H1 (cell line): ENCODE data around the gene ATP11A. TPM values are rescaled to one million over a fixed set of nuclear protein-coding genes. Genes with fewer than 3 reads are reported as not detected.

Source experiments
- CTCF ChIA-PET: fragments of 300-600 bp; sonication (Branson Sonifier 250); formaldehyde crosslinking; loops from one replicate; lab custom pipeline; 2021; ENCODE audit not compliant: partially characterized antibody; lab: Charles Lee
- POLR2A ChIA-PET: fragments of 300-600 bp; sonication (Branson Sonifier 250); formaldehyde crosslinking; loops from one replicate; lab custom pipeline; 2021; ENCODE audit warnings: inconsistent platforms; ENCODE audit not compliant: partially characterized antibody; lab: Charles Lee
- DNase-seq, 2 experiments: peaks; one replicate each; pipeline versions ENCODE4 v3.0.0 to v3.0.0-alpha.2; 2010 to 2022; ENCODE audit warnings: low spot score in 2 of 2, low read depth in 1 of 2, mixed read lengths in 1 of 2
- FAIRE-seq: peaks from 2 replicates; lab custom pipeline; 2011; peaks lifted over from hg19 to GRCh38; lab: Jason Lieb, UNC
- H2AFZ ChIP-seq: 2 replicates; pipeline ENCODE4 v1.8.1; 2012; ENCODE audit warnings: low read length, inconsistent platforms
- H2AK5ac ChIP-seq: 2 replicates; pipeline ENCODE4 v1.6.1; 2013; ENCODE audit warnings: low read depth, low read length
- H2BK120ac ChIP-seq: replicated peaks from 2 replicates; pipeline ENCODE3; 2013; ENCODE audit warnings: low read depth, low read length, inconsistent platforms
- H2BK12ac ChIP-seq: 2 replicates; pipeline ENCODE4 v1.6.1; 2013; ENCODE audit warnings: low read depth, low read length
- H2BK15ac ChIP-seq: 2 replicates; pipeline ENCODE4 v1.6.1; 2013; ENCODE audit warnings: low read length
- H2BK20ac ChIP-seq: 2 replicates; pipeline ENCODE4 v1.6.1; 2013; ENCODE audit warnings: low read length
- H2BK5ac ChIP-seq: 2 replicates; pipeline ENCODE4 v1.6.1; 2013; ENCODE audit warnings: low read depth, low read length
- H3K14ac ChIP-seq: 2 replicates; pipeline ENCODE4 v1.6.1; 2013; ENCODE audit warnings: inconsistent platforms; ENCODE audit not compliant: insufficient read length
- H3K18ac ChIP-seq: 2 replicates; pipeline ENCODE4 v1.6.1; 2013; ENCODE audit warnings: low read length; ENCODE audit errors: extremely low read depth
- H3K23ac ChIP-seq: 2 replicates; pipeline ENCODE4 v1.6.1; 2013; ENCODE audit warnings: inconsistent platforms; ENCODE audit not compliant: insufficient read length
- H3K23me2 ChIP-seq: 2 replicates; pipeline ENCODE4 v1.6.1; 2013; ENCODE audit warnings: low read depth, low read length
- H3K27ac ChIP-seq: 2 replicates; pipeline ENCODE4 v1.6.1; 2011; ENCODE audit warnings: low read depth, low read length, inconsistent platforms
- H3K27me3 ChIP-seq, 4 experiments: replicated peaks in 1 of 4; 1 replicate in 1 of 4; 2 replicates in 3 of 4; pipeline versions ENCODE4 v1.6.1 to v1.8.1; 2011 to 2013; ENCODE audit warnings: low read length in 3 of 4, mild to moderate bottlenecking in 3 of 4, inconsistent platforms in 2 of 4, mixed read lengths in 2 of 4, moderate library complexity in 1 of 4; ENCODE audit not compliant: control insufficient read depth in 3 of 4, insufficient read depth in 3 of 4; ENCODE audit errors: extremely low read depth in 1 of 4
- H3K36me3 ChIP-seq, 4 experiments: 2 replicates each; pipeline versions ENCODE4 v1.6.1 to v1.8.1; 2011 to 2013; ENCODE audit warnings: mild to moderate bottlenecking in 4 of 4, low read length in 3 of 4, moderate library complexity in 2 of 4, control low read depth in 1 of 4, inconsistent platforms in 1 of 4; ENCODE audit not compliant: insufficient read depth in 4 of 4, control insufficient read depth in 2 of 4
- H3K4ac ChIP-seq: replicated peaks from 2 replicates; pipeline ENCODE3; 2013; ENCODE audit warnings: low read length, low read depth, mixed read lengths, inconsistent platforms; ENCODE audit not compliant: insufficient read length
- H3K4me1 ChIP-seq, 4 experiments: replicated peaks in 1 of 4; 1 replicate in 1 of 4; 2 replicates in 3 of 4; pipeline versions ENCODE4 v1.6.1 to v1.8.1; 2011 to 2013; ENCODE audit warnings: low read length in 3 of 4, inconsistent platforms in 2 of 4, mixed read lengths in 1 of 4; ENCODE audit not compliant: insufficient read depth in 4 of 4, control insufficient read depth in 3 of 4
- H3K4me2 ChIP-seq, 2 experiments: 2 replicates each; pipeline versions ENCODE4 v1.6.1 to v1.8.1; 2011 to 2013; ENCODE audit warnings: low read depth in 2 of 2, low read length in 2 of 2, control low read depth in 1 of 2, inconsistent platforms in 1 of 2, mild to moderate bottlenecking in 1 of 2; ENCODE audit not compliant: insufficient read depth in 1 of 2
- H3K4me3 ChIP-seq, 4 experiments: fragments of 200-600, 300-600 bp in 1 of 4; sonication (generic), shearing (Covaris generic), sonication (Bioruptor Twin) in 1 of 4; 2 replicates each; pipeline versions ENCODE4 v1.5.1 to v1.8.1; 2011 to 2016; ENCODE audit warnings: low read length in 4 of 4, low read depth in 3 of 4, control low read depth in 2 of 4, inconsistent platforms in 2 of 4, mild to moderate bottlenecking in 2 of 4, mixed read lengths in 1 of 4, moderate library complexity in 1 of 4; ENCODE audit not compliant: insufficient read depth in 2 of 4; ENCODE audit errors: extremely low read depth in 1 of 4
- H3K56ac ChIP-seq: replicated peaks from 2 replicates; pipeline ENCODE3; 2013; ENCODE audit warnings: low read depth, mild to moderate bottlenecking, mixed read lengths, low read length, inconsistent platforms; ENCODE audit not compliant: insufficient read length
- H3K79me1 ChIP-seq: 2 replicates; pipeline ENCODE4 v1.6.1; 2013; ENCODE audit warnings: low read depth, low read length, control low read depth
- H3K79me2 ChIP-seq, 2 experiments: 2 replicates each; pipeline versions ENCODE4 v1.6.1 to v1.8.1; 2012 to 2013; ENCODE audit warnings: low read length in 2 of 2, mild to moderate bottlenecking in 2 of 2, inconsistent platforms in 1 of 2; ENCODE audit not compliant: insufficient read depth in 2 of 2, control insufficient read depth in 1 of 2
- H3K9ac ChIP-seq, 4 experiments: replicated peaks in 1 of 4; 1 replicate in 1 of 4; 2 replicates in 3 of 4; pipeline versions ENCODE4 v1.6.1 to v1.8.1; 2011 to 2013; ENCODE audit warnings: low read depth in 3 of 4, low read length in 3 of 4, control low read depth in 2 of 4, mild to moderate bottlenecking in 2 of 4, moderate library complexity in 2 of 4, inconsistent platforms in 1 of 4; ENCODE audit errors: extremely low read depth in 1 of 4
- H3K9me3 ChIP-seq, 2 experiments: 2 replicates each; pipeline versions ENCODE4 v1.6.1 to v1.8.1; 2012 to 2013; ENCODE audit warnings: mild to moderate bottlenecking in 2 of 2, moderate library complexity in 2 of 2, control low read depth in 1 of 2, inconsistent platforms in 1 of 2, low read depth in 1 of 2, low read length in 1 of 2, mixed read lengths in 1 of 2; ENCODE audit not compliant: insufficient read depth in 2 of 2
- H4K20me1 ChIP-seq, 2 experiments: replicated peaks in 1 of 2; 2 replicates each; pipeline versions ENCODE3 to v1.8.1; 2011 to 2013; ENCODE audit warnings: inconsistent platforms in 2 of 2, low read length in 2 of 2, mild to moderate bottlenecking in 1 of 2; ENCODE audit not compliant: insufficient read depth in 2 of 2, control insufficient read depth in 1 of 2
- H4K5ac ChIP-seq: 2 replicates; pipeline ENCODE4 v1.6.1; 2013; ENCODE audit warnings: low read length, low read depth, mixed read lengths, inconsistent platforms; ENCODE audit not compliant: insufficient read length
- H4K8ac ChIP-seq: 2 replicates; pipeline ENCODE4 v1.8.0; 2013; ENCODE audit warnings: mild to moderate bottlenecking, moderate library complexity, low read length, inconsistent platforms; ENCODE audit not compliant: insufficient read depth; ENCODE audit errors: extremely low read depth
- H4K91ac ChIP-seq: replicated peaks from 2 replicates; pipeline ENCODE3; 2013; ENCODE audit warnings: low read length, mixed read lengths, inconsistent platforms; ENCODE audit not compliant: insufficient read length
- BCL11A ChIP-seq, 2 experiments: IDR thresholded peaks; one replicate each; pipeline ENCODE4 v1.6.1; 2011; ENCODE audit warnings: low read depth in 2 of 2, low read length in 2 of 2, mild to moderate bottlenecking in 2 of 2
- CHD1 ChIP-seq: IDR thresholded peaks from 2 replicates; pipeline ENCODE4 v1.6.1; 2012; ENCODE audit warnings: low read depth, low read length, improper control_type of control experiment
- FOSL1 ChIP-seq: IDR thresholded peaks from 2 replicates; pipeline ENCODE4 v1.6.1; 2011; ENCODE audit warnings: mild to moderate bottlenecking, low read depth, low read length, moderate library complexity; ENCODE audit not compliant: insufficient read depth
- KDM1A ChIP-seq: fragments of 200-600, 300-600 bp; sonication (generic); IDR thresholded peaks from 2 replicates; pipeline ENCODE4 v1.7.1; 2016; ENCODE audit warnings: mild to moderate bottlenecking, low read length, borderline replicate concordance
- RBBP5 ChIP-seq: IDR thresholded peaks from 2 replicates; pipeline ENCODE4 v1.7.1; 2012; ENCODE audit warnings: low read depth, mild to moderate bottlenecking, inconsistent platforms, low read length, moderate library complexity, borderline replicate concordance
- SIN3A ChIP-seq, 2 experiments: IDR thresholded peaks in 1 of 2; conservative IDR thresholded peaks in 1 of 2; 2 replicates each; pipeline ENCODE4 v1.6.1; 2011 to 2012; ENCODE audit warnings: low read length in 2 of 2, improper control_type of control experiment in 1 of 2, low read depth in 1 of 2, mild to moderate bottlenecking in 1 of 2
- SIX5 ChIP-seq: IDR thresholded peaks from 2 replicates; pipeline ENCODE4 v1.6.1; 2011; ENCODE audit warnings: mild to moderate bottlenecking, low read depth, low read length
- SP2 ChIP-seq: IDR thresholded peaks from 2 replicates; pipeline ENCODE4 v1.6.1; 2012; ENCODE audit warnings: mild to moderate bottlenecking, low read length, inconsistent platforms
- USF2 ChIP-seq: IDR thresholded peaks from 2 replicates; pipeline ENCODE4 v1.6.1; 2011; ENCODE audit warnings: low read length, improper control_type of control experiment
- ZNF274 ChIP-seq: IDR thresholded peaks from 2 replicates; pipeline ENCODE4 v1.7.0; 2012; ENCODE audit warnings: low read length, borderline replicate concordance; ENCODE audit errors: extremely low read depth
- WGBS, 2 experiments: shearing (Covaris generic) in 1 of 2; methylation state at CpG; one replicate each; pipeline versions ENCODE4 v1.1.6 to v1.1.7; 2013 to 2015; ENCODE audit warnings: low lambda C conversion rate in 2 of 2, mixed read lengths in 2 of 2, inconsistent platforms in 1 of 2, low coverage in 1 of 2, missing lambda C conversion rate in 1 of 2; ENCODE audit not compliant: insufficient replicate concordance in 2 of 2, insufficient coverage in 1 of 2, insufficient read length in 1 of 2; ENCODE audit errors: extremely low coverage in 1 of 2, missing lambda C conversion rate in 1 of 2; 5-methylcytosine and 5-hydroxymethylcytosine counted together
- polyA plus RNA-seq, 7 experiments: library from polyadenylated mRNA; depleted of rRNA in 3 of 7; stranded (reverse) in 5 of 7; unstranded in 2 of 7; fragments of >200 nt in 5 of 7; fragments of 200-250 nt in 2 of 7; gene quantifications; 1 replicate in 5 of 7; 2 replicates in 1 of 7; 4 replicates in 1 of 7; pipeline versions ENCODE4 v1.2.1 to v1.2.3, GENCODE V29; 2011 to 2013; ENCODE audit warnings: missing spikeins in 2 of 7, mixed read lengths in 2 of 7
- total RNA-seq: library from RNA; stranded (reverse); fragmentation: NEBNext Ultra II Directional; extraction: Animal tissue kit (Norgen Biotek cat#: 25700); gene quantifications from 2 replicates; pipeline ENCODE4 v1.2.1, GENCODE V29; 2021

Gene ATP11A
- total and polyA plus RNA-seq, 2 of the 8 experiments (the other 6 are each of a cell fraction or from before 2014, with no cell fraction given) = 28.8 to 72.9 TPM

- ChIA-PET CTCF (interaction anchor here (0.7 to 5.6 kb wide), 2 partner anchors 14 to 351 kb away, joined by 3 to 31 read pairs; no protein-coding TSS in a partner anchor), POLR2A (interaction anchor here (0.6 to 3.8 kb wide), 5 partner anchors 8 to 191 kb away, joined by 4 to 17 read pairs (median 4); no protein-coding TSS in a partner anchor)
- Histone ChIP-seq H3K36me3 (peaks cover 0 to 6% (median 2%) of the 10 kb centered on the region in 4 experiments; a peak in 2 of 8 replicates), H3K56ac (no peak overlapping the region), H4K5ac (no peak overlapping the region), H2AK5ac (no peak overlapping the region), H3K79me1 (no peaks in the 10 kb centered on the region), H3K23me2 (no peaks in the 10 kb centered on the region), H2BK12ac (no peak overlapping the region; the same call in 1 of the 2 replicates), H3K4me3 (no peak overlapping the region), H4K20me1 (peaks cover 0 to 7% of the 10 kb centered on the region in 2 experiments), H3K9me3 (no peaks in the 10 kb centered on the region), H3K27ac (no peak overlapping the region), H3K4ac (no peak overlapping the region), H2BK15ac (no peak overlapping the region), H3K18ac (no peak overlapping the region), H4K8ac (0 out of 2 replicates have a peak overlapping the region, but pooled peaks have one; percentile 57), H3K79me2 (no peaks in the 10 kb centered on the region), H3K4me2 (no peak overlapping the region), H3K23ac (no peak overlapping the region), H2BK5ac (peak overlapping the region; percentile 26; the same call in 1 of the 2 replicates), H4K91ac (no peak overlapping the region), H2BK120ac (no peak overlapping the region), H3K27me3 (peaks cover 0 to 16% (median 13%) of the 10 kb centered on the region in 4 experiments; a peak in 6 of 7 replicates), H3K14ac (no peak overlapping the region), H2BK20ac (no peak overlapping the region; the same call in 1 of the 2 replicates), H3K4me1 (peaks cover 7 to 44% (median 33%) of the 10 kb centered on the region in 4 experiments), H2AFZ (no peak overlapping the region), H3K9ac (no peak overlapping the region)
- FAIRE-seq (no peak), DNase-seq (no peak)
- WGBS, 2 experiments = 94% methylated on average over 34 of the region's 34 CpGs; no CpG with 5 or more reads in 1 of the 2 experiments
- TF ChIP-seq FOSL1 (no peak), CHD1 (no peak), KDM1A (no peak), SP2 (no peak), ZNF274 (no peak), RBBP5 (no peak), BCL11A (IDR thresholded peaks at IDR 0.05; ENCODE audit: low read depth in 2 of 2, low read length in 2 of 2) (no peak), SIN3A (conservative IDR thresholded peaks at IDR 0.05 in 1 of 2, IDR thresholded peaks at IDR 0.05 in 1 of 2; ENCODE audit: low read depth in 1 of 2, low read length in 2 of 2) (no peak), USF2 (no peak), SIX5 (no peak)
Measured at GRCh38 chr13:112888238-112889111, 198.6 kb downstream of the ATP11A start.
